OCI-M2 (cell line): ENCODE results near the gene GLRX3.

Source experiments
- DNase-seq: peaks from one replicate; lab custom pipeline; 2025; ENCODE audit not compliant: unreplicated experiment; lab: John Stamatoyannopoulos, UW

The GLRX3 gene

GRCh38 chr10:130137659-130138478, 1.7 kb downstream of the GLRX3 start:
- DNase-seq: no peak

- DNase-seq: no peak
These were observed 2.3 kb downstream of the GLRX3 start for GRCh38 chr10:130138479-130138866.

DNA sequence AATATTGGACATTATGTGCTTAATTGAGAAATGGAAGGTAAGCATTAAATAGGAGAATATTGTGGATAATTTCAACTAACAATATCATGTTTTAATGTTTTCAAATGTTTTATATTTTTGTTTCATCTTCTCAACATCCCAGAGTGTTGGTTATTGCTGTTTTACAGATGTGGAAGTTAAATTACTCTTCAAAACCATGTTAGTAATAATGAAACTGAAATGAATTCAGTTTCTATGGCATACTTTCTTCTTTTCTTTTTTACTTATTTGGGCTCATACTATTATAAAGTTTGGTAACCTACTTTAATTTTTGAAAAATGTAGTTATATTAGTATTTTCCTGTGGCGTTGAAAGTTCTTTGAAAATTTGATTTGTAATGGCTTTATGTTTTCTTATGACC, 4.2 kb downstream of the GLRX3 start:
- no peak for DNase-seq

GRCh38 chr10:130141038-130141437, 4.8 kb downstream of the GLRX3 start:
- DNase-seq: no peak

DNA sequence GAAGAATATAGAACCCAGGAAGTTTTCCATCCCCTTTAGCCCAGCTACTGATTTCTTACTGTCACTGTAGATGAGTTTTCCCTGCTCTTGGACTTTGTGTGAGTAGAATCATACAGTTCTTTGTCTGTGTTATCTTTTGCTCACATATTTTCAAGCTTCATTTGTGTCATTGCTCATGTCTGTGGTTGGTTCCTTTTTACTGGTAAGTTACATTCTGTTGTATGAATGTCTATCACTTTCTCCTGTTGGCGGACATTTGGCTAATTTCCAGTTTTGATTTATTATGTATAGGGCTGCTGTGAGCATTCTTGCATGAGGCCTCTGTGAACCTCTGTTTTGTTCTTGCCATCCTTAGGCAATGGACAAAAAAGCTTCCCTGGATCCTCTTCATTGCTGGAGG, 5.3 kb downstream of the GLRX3 start:
- DNase-seq: no peak

GRCh38 chr10:130141878-130142277, 5.7 kb downstream of the GLRX3 start:
- DNase-seq: no peak

DNA sequence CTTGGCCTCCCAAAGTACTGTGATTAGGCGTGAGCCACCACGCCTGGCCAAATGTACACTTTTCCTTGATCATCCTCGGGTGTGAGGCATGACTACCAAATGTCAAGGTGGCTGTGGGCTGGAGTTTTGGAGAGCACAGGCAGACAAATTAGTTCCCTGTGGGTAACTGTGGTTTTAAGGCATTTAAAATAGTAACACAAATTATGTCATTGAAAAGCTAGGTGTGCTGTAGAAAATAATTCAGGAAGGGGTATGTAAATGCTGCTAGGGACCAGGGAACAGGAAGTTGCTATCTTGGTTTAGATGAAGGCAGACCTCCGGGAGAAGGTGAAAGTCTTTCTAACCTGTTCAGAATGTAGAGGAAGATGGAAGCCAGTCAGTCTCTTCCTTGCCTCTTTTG, 9.9 kb downstream of the GLRX3 start:
- no peak for DNase-seq

DNA sequence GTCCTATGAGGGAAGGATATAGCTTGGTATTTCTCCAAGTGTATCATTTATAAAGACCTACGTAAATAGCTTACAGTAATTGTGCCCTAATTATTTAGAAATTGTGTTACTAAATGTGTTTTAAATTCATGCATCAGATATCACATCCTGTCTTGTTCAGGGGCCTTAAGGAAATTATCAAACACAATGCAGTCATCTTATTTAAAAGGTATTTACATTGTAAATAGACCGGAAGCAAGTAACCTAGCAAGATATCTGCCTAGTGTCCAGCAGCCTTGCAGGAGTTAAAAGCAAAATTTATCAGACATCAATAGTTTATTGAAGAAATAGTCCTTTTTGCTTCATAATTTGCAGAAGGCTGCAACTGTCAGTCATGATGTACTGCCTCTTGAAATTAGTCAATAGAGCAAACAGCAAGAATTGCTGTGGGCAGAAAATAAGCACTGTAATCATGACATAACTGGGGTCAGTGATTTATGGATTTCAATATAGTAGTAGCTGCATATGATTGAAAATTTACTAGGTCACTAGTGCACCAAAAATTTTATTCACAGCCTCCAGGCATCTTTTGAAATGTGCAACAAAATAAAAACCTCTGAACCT, 23.1 kb downstream of the GLRX3 start:
- no peak for DNase-seq

- DNase-seq: no peak
These were observed 24.6 kb downstream of the GLRX3 start for GRCh38 chr10:130160775-130161174.

GRCh38 chr10:130161331-130161730, 25.1 kb downstream of the GLRX3 start:
- no peak for DNase-seq

- DNase-seq: no peak
These were observed 31.0 kb downstream of the GLRX3 start for GRCh38 chr10:130167193-130167592.

DNA sequence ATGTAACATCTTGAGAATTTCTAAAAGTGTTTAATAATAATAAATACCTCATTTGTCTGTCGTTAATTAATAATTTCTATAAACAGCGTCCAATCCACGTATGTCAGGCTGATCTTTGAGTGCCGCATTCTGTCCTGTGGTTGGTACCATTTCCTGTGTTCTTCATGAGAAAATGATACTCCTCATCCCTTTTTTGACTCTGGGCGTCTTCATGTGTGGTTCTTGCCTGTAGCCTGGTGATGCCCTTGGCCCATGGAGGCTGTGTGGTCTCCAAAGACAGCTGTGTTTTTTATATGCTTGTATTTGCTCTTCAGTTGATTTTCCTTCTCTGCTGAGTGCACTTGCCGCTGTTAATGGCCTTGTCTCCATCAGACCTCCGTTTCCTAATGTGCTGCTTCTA, 31.5 kb downstream of the GLRX3 start:
- DNase-seq: no peak

DNA sequence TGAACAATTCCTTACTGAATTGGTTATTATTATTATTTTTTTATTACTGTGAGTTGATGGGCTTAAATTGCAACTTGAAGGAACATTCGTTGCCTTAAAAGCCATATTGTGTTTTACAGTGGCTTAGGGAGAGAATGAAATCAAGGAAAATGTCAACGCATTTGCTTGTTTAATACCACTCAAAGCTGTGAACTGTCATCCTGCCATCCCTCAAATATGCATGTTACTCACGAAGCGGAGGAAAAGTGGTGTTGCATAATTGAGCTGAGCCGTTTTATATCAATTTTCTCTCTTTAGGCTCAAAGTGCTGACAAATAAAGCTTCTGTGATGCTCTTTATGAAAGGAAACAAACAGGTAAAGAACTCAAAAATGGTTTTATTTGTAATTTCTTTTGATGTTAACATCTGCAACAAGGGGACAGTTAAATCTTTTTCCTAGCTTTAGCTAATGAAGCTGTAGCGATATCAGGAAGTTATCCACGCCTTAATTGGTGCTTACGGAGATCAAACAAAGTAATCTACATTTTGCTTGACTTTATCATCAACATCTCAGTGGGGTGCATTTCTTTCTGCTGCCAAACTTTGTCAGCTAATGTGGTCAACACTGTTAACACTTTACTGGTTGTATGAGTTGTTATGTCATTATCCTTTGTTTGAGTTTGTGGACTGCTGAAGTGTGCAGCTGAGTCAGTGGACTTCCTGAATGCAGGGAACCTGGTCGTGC, 33.1 kb downstream of the GLRX3 start:
- no peak for DNase-seq

DNA sequence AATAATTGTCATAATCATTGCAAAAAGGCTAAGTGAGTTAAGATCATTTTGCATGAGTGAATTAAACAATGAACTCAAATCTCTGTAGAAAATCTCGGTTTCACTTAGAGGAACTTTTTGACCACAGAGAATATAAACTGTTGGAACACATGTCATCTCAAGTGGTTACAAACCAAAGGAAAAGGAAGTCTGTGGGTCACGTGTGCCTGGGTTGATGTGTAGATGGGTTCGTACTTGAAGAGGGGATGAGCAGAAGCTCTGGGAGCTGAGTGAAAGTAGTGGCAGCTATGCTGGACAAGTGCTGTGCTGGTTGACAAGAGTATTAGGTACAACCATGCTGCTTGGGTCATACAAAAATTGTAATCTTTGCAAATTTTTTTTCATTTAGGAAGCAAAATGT, 35.0 kb downstream of the GLRX3 start:
- no peak for DNase-seq

DNA sequence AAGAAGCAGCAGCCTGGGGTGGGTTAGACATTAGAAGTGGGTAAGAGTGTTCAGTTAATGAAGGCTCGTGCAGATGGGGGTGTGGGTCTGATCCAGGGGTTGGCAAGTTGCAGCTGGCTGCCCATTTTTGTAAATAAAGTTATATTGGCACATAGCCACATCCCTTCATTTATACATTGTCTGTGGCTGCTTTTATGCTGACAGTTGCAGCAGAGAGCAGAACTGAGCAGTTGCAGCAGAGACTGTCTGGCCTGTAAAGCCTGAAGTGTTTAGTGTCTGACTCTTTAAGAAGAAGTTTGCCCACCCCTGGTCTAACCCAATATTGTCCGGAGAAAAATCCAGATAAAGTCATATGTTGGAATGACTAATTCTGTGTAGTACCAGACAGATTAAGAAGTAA, 38.1 kb downstream of the GLRX3 start:
- DNase-seq: no peak

DNA sequence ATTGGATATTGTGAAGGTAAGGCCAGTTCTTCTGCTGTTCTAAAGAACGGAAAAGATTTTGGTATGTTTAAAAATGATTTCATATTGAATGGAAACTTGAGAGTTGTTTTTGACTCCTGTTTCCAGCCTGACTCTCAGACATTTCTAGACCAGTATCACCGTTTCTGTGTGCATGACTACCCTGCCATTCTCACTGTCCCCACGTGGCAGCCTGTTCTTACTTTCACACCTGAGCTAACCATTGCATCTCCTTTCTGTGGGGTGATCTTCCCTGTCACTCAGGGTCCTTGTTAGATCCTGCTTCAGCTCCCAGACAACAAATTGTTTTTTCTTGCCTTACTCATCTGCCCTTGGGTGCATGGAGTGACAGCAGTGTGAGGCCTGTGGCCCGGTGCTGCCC, 38.9 kb downstream of the GLRX3 start:
- no peak for DNase-seq

DNA sequence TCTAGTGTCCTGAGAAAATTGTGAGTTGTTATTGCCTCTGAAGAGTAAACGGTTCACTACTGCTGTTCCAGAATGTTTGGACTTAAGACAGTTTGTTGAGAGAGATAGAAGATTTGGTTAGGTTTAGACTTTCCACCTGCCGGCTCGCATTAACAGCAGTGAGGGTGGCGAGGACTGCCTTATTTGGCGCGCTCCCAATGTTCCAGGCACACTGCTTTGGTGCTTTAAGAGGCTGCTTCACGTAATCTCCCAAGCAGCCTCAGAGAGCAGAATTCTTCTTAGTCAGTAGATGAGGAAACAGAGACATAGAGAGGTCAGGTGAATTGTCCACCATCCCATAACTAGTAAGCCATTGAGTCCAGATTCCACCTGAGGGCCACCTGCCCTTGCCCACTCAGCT, 41.1 kb downstream of the GLRX3 start:
- no peak for DNase-seq

DNA sequence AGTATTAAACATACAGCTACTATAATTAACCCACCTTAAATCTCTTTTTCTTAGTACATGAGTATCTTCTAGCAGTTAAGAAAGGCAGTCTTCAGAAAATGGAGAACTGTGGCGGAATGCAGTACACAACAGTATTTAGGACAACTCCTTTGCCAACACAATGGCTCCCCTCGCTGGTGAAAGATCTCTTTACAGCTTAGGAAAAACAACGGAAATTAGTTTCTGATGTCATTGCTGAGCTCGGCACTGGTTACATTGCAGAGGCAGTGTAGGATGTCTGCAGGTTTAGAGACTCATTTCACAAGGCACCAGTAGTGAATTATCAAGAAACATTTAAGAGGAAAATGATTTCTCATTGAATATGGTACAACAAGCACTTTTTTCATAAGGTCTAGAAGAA, 43.4 kb downstream of the GLRX3 start:
- DNase-seq: peak; percentile 12

DNA sequence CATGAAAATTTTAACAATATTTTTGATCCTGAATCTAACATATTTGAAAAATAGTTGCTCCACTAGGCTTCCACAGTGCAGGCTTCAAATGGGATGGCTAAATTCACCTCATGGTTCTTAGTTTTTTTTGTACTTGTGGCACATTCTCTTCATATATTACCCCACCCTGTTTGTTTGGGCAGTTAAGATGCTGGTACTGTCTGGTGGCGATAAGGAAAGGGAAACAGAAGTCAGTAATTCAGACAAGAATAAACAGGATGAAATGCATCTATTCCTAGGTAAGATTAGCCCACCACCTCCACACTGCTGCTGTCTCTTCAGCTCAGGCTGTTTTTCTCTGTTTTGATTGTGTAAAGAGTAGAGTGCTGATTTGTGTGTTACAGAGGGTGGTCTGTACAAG, 44.2 kb downstream of the GLRX3 start:
- peak; percentile 47 for DNase-seq

DNA sequence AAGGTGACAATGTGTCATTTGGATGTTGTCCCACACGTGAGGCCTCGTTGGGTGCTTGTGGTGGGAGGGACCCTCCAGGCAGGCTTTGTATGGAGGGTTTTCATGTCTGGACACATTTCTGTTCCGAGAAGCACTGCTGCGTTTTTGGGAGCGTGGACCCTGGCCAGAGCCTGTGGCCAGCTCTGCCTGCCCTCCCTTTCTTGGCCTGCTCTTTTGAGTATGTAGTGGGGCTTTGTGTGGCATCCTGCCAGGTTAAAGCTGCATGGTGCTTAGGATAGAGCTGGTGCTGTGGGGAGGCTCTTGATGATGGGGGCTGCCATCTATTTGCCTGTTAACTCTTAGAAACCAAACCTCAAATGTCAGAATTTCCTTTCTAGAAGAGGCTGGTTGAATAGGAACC, 45.7 kb downstream of the GLRX3 start:
- DNase-seq: no peak

DNA sequence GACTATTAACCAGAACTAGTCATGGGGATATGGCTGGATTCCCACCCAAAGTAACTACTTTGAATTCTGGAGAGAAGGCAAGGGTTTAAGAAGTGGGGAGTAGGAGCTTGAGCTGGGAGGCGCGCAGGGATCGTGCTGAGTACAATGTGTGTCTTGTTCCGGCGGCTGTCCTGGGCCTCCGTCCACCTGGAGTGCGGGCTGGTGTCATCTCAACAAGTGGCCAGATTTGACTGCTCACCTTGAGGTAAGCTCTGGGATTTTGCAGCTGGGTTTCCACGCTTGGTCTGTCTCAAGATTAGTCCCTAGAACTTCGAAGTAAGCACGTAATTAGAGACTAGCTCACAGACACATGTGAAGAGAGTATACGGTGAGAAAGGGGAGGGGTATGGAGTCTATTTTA, 49.4 kb downstream of the GLRX3 start:
- no peak for DNase-seq
